ENCODE data around the gene SPAG16. TPM values are rescaled to one million over a fixed set of nuclear protein-coding genes. Genes with fewer than 3 reads are reported as not detected.

Gene SPAG16
- total and polyA plus RNA-seq, 2 donors from 2014 or later: 35.9 to 38.5 TPM

GRCh38 chr2:214451516-214452275 lies 1167.4 kb downstream of the SPAG16 start:
- intact Hi-C loops (cut with DNase I): no loop called here
- FAIRE-seq: no peak
- no peak overlapping the region for H3K27ac ChIP-seq (ENCODE audit: low read depth in 2 of 2, low read length in 2 of 2)
- no peaks in the 10 kb centered on the region for H3K4me1 ChIP-seq (ENCODE audit: control insufficient read depth in 2 of 3, insufficient read depth in 2 of 3, low read depth in 1 of 3, low read length in 3 of 3)
- H3K9me3 ChIP-seq (ENCODE audit: control insufficient read depth in 2 of 3, insufficient read depth in 1 of 3, low read length in 3 of 3): no peaks in the 10 kb centered on the region
- no peak overlapping the region for H3K9ac ChIP-seq (ENCODE audit: low read length in 3 of 3)
- no peaks in the 10 kb centered on the region for H3K27me3 ChIP-seq (ENCODE audit: control insufficient read depth, insufficient read depth, low read length)
- H3K36me3 ChIP-seq (ENCODE audit: control insufficient read depth in 2 of 3, insufficient read depth in 3 of 3, low read length in 3 of 3): no peaks in the 10 kb centered on the region
- TF ChIP-seq CTCF (IDR thresholded peaks at IDR 0.05; ENCODE audit: borderline replicate concordance, extremely low read depth, insufficient read depth): no peak
- no peak for DNase-seq
- H3K4me3 ChIP-seq (ENCODE audit: low read length in 3 of 3): no peak overlapping the region

Small RNAs within 50 kb of the gene (microRNA-seq; reads per million reads assigned to microRNA genes)
- not detected for gene MIR4438

Other genes with a start within 250 kb of the SPAG16 start
- 12.4 TPM for gene IKZF2, start 132.9 kb upstream of the SPAG16 start, total RNA-seq
- 0.75 TPM for gene IKZF2, start 132.9 kb upstream of the SPAG16 start, polyA plus RNA-seq (ENCODE audit: insufficient read depth, low read depth, low replicate concordance)

All from kidney (tissue), 14 donors.